Tibial nerve (tissue), 4 donors: ENCODE results near the gene LARP1. TPM values are rescaled to one million over a fixed set of nuclear protein-coding genes. Genes with fewer than 3 reads are reported as not detected.

Experiments
- DNase-seq, 2 donors: peaks; one replicate each; pipeline ENCODE4 v3.0.0-alpha.2; 2019; ENCODE audit warnings: low spot score in 2 of 2
- H3K27ac ChIP-seq, 4 donors: fragments of 200-600 bp; sonication (generic) in 3 of 4; one replicate each; pipeline ENCODE4 v1.5.1; 2017 to 2019; ENCODE audit warnings: mild to moderate bottlenecking in 1 of 4
- H3K27me3 ChIP-seq, 2 donors: fragments of 200-600 bp; sonication (generic) in 1 of 2; one replicate each; pipeline versions ENCODE4 v1.5.1 to v1.6.0; 2017 to 2019
- H3K36me3 ChIP-seq, 3 donors: fragments of 200-600 bp; sonication (generic); one replicate each; pipeline ENCODE4 v1.5.1; 2018 to 2019
- H3K4me1 ChIP-seq, 4 donors: fragments of 200-600 bp; sonication (generic) in 3 of 4; one replicate each; pipeline ENCODE4 v1.5.1; 2017 to 2019
- H3K4me3 ChIP-seq, 4 donors: fragments of 200-600 bp; sonication (generic) in 3 of 4; one replicate each; pipeline ENCODE4 v1.5.1; 2017 to 2019; ENCODE audit warnings: mild to moderate bottlenecking in 1 of 4, moderate library complexity in 1 of 4
- H3K9me3 ChIP-seq, 4 donors: fragments of 200-600 bp; sonication (generic) in 3 of 4; one replicate each; pipeline ENCODE4 v1.5.1; 2017 to 2019
- EP300 ChIP-seq, 2 donors: sonication (generic); formaldehyde crosslinking; IDR thresholded peaks; one replicate each; pipeline ENCODE4 v1.6.1; 2017; ENCODE audit warnings: antibody characterized with exemption in 2 of 2, mild to moderate bottlenecking in 1 of 2
- POLR2A ChIP-seq, 2 donors: fragments of 450-650 bp; IDR thresholded peaks; one replicate each; pipeline ENCODE4 v1.6.1; 2017; ENCODE audit warnings: antibody characterized with exemption in 2 of 2, mild to moderate bottlenecking in 2 of 2, moderate library complexity in 2 of 2
- WGBS, 2 donors: methylation state at CpG; one replicate each; pipeline ENCODE4 v1.1.5; 2018; 5-methylcytosine and 5-hydroxymethylcytosine counted together
- total RNA-seq, 4 donors: library from RNA; depleted of rRNA; stranded (reverse); fragments of >200 nt; gene quantifications; one replicate each; pipeline ENCODE4 v1.1.0, GENCODE V29; 2016
- TF ChIP-seq, protein P1 (sequence below), 5 experiments: fragments of 200-600 bp in 3 of 5; fragments of 450-650 bp in 2 of 5; sonication (generic) in 3 of 5; IDR thresholded peaks; one replicate each; pipeline ENCODE4 v1.5.1; 2016 to 2019; ENCODE audit warnings: antibody characterized with exemption in 5 of 5, mild to moderate bottlenecking in 3 of 5, moderate library complexity in 2 of 5

LARP1 gene
- total RNA-seq, 4 donors from 2014 or later, result 114 to 166 (median 144) TPM

DNA sequence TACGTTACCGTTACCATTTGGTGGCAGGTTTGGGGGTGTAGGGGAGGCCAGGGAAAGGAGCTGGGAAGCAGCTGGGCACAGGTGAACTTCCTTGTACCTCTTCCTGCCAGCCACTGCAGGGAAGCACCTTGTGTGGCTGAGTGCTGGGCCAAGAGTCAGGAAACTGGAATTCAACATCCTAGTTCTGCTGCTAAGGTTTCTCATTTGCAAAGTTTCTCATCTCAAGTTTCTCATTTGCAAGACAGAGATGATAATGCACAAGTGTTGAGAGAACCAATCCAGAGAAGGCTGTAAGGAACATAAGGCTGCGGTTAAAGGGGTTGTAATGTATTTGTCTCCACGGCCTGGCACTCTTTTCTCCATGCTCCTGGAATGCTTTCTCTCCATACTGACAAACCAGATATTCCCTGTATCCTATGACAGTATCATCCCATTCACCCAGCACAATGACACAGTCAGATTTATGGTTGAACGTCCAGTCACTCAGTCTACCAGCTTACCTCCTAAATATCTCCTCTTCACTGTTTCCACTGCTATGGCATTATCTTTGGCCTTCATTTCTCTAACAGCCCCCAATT is 33.6 kb upstream of the LARP1 start:
- Histone ChIP-seq H3K27ac (no peak overlapping the region), H3K36me3 (no peaks in the 10 kb centered on the region), H3K9me3 (no peaks in the 10 kb centered on the region), H3K27me3 (no peaks in the 10 kb centered on the region), H3K4me3 (no peak overlapping the region), H3K4me1 (no peaks in the 10 kb centered on the region)
- no peak for TF ChIP-seq POLR2A (IDR thresholded peaks at IDR 0.05)
- TF ChIP-seq, protein P1, sequence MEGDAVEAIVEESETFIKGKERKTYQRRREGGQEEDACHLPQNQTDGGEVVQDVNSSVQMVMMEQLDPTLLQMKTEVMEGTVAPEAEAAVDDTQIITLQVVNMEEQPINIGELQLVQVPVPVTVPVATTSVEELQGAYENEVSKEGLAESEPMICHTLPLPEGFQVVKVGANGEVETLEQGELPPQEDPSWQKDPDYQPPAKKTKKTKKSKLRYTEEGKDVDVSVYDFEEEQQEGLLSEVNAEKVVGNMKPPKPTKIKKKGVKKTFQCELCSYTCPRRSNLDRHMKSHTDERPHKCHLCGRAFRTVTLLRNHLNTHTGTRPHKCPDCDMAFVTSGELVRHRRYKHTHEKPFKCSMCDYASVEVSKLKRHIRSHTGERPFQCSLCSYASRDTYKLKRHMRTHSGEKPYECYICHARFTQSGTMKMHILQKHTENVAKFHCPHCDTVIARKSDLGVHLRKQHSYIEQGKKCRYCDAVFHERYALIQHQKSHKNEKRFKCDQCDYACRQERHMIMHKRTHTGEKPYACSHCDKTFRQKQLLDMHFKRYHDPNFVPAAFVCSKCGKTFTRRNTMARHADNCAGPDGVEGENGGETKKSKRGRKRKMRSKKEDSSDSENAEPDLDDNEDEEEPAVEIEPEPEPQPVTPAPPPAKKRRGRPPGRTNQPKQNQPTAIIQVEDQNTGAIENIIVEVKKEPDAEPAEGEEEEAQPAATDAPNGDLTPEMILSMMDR (IDR thresholded peaks at IDR 0.05), result no peak
- TF ChIP-seq EP300 (IDR thresholded peaks at IDR 0.05), result no peak
- no peak for DNase-seq
- WGBS, 2 donors, result 71 to 72% methylated on average over 5 of the region's 5 CpGs

DNA sequence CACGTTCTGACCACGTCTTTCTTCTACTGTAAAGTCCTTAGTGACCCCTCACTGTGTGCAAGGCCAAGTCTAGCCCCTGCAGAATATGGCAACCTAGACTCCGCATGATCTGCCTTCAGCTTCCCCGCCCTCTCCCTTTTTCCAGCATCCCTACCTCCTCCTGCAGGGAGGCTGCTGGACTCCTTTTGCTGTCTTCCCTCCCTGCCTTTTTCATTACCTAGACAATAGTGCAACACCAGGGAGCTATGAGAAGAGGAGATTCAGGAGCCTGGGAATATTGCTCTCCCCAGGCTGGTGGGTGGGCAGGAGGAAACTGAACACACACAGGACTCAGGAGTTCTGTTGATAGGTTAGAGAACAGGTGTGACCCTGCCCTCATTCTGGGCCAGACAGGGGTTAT is 33.1 kb upstream of the LARP1 start:
- TF ChIP-seq POLR2A (IDR thresholded peaks at IDR 0.05), result no peak
- TF ChIP-seq, protein P1 (IDR thresholded peaks at IDR 0.05), result no peak
- no peak for TF ChIP-seq EP300 (IDR thresholded peaks at IDR 0.05)
- Histone ChIP-seq H3K4me3 (no peak overlapping the region), H3K9me3 (no peaks in the 10 kb centered on the region), H3K4me1 (no peaks in the 10 kb centered on the region), H3K27ac (no peak overlapping the region), H3K27me3 (no peaks in the 10 kb centered on the region), H3K36me3 (no peaks in the 10 kb centered on the region)
- WGBS, 2 donors, result 81 to 87% methylated on average over 4 of the region's 4 CpGs
- no peak for DNase-seq

DNA sequence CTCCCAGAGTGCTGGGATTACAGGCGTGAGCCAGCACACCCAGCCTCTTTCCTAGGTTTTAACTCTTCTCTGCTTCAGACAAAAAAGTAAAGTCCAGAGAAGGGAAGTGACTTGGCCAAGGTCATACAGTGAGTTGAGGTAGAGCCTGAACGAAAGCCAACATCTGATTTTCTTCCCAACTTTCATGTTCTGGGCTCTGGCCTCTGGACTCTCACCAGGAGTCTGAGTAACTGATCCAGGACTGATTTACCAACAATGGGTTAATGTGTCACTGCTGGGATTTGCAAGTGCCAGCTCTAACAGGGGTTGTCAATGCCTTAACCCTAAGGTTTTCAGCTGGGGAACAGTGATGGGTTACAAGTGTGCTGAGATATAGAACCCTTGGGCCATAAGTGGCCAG is 32.2 kb upstream of the LARP1 start:
- H3K9me3 ChIP-seq, result no peaks in the 10 kb centered on the region
- no peak overlapping the region for H3K27ac ChIP-seq
- DNase-seq, result no peak
- H3K4me1 ChIP-seq, result no peaks in the 10 kb centered on the region
- TF ChIP-seq, protein P1 (IDR thresholded peaks at IDR 0.05), result no peak
- TF ChIP-seq POLR2A (IDR thresholded peaks at IDR 0.05) (no peak), EP300 (IDR thresholded peaks at IDR 0.05) (no peak)
- no peaks in the 10 kb centered on the region for H3K36me3 ChIP-seq
- WGBS, 2 donors, result 87 to 92% methylated on average over 2 of the region's 2 CpGs
- no peaks in the 10 kb centered on the region for H3K27me3 ChIP-seq
- H3K4me3 ChIP-seq, result no peak overlapping the region

DNA sequence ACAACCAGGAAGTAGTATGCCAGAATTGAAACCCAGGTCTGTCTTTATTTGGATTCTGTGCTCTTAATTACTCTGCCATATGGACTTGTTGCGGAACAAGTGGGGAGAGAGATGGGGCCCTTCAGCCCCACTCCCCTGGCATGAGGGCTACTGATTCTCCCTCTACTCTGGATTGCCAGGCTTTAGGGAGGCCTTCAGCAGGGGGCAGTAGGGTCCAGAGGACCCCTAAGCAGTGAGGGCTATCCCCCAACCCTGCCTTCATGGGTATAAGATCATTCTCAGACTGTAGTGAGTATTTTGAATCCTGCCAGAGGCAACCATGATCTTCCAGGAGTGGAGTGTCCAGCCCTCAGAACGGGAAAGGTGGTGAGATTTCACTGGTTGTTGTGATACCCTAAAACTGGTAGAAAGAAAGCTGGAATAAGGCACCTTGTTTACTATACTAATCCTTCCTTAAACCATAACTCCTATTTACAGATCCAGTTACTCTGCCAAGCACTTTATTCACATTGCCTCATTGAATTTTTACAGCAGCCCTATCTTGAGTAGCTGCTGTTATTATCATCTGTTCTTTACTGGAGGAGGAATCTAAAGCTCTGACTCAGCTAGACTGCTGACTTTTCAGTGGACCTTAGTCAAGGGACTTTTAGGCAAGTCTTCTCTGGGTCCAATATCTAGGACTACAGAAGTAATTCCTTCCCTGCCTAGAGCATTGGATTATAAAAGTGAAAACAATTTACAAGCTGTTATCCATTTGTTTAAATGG is 31.3 kb upstream of the LARP1 start:
- Histone ChIP-seq H3K27me3 (no peaks in the 10 kb centered on the region), H3K27ac (no peak overlapping the region), H3K4me3 (no peak overlapping the region), H3K4me1 (no peaks in the 10 kb centered on the region), H3K9me3 (no peaks in the 10 kb centered on the region), H3K36me3 (peaks cover 0 to 3% (median 0%) of the 10 kb centered on the region in 3 donors)
- WGBS, 2 donors, result 79 to 86% methylated on average over 2 of the region's 2 CpGs
- no peak for DNase-seq
- TF ChIP-seq, protein P1 (IDR thresholded peaks at IDR 0.05), result no peak
- no peak for TF ChIP-seq POLR2A (IDR thresholded peaks at IDR 0.05)
- no peak for TF ChIP-seq EP300 (IDR thresholded peaks at IDR 0.05)

DNA sequence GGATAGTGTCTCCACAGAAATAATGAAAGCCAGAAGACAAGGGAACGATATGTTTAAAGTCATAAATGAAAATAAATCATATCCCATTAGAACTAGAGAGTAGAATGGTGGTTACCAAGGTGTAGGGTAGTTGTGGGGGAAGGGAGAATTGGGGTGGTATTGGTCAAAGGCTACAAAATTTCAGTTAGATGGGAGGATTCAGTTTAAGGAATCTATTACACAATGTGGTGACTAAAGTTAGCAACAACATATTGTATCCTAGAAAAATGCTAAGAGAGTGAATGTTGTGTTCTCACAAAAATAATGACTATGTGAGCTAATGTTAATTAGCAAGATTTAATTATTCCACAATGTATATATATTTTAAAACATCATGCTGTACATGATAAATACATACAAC is 27.8 kb upstream of the LARP1 start:
- WGBS, 2 donors, result 76 to 89% methylated on average over 1 of the region's 1 CpG
- TF ChIP-seq, protein P1 (IDR thresholded peaks at IDR 0.05), result no peak
- TF ChIP-seq EP300 (IDR thresholded peaks at IDR 0.05), result no peak
- no peak for TF ChIP-seq POLR2A (IDR thresholded peaks at IDR 0.05)
- H3K27me3 ChIP-seq, result no peaks in the 10 kb centered on the region
- H3K27ac ChIP-seq, result no peak overlapping the region
- H3K9me3 ChIP-seq, result no peaks in the 10 kb centered on the region
- peaks cover 0 to 10% (median 0%) of the 10 kb centered on the region in 3 donors for H3K36me3 ChIP-seq
- H3K4me3 ChIP-seq, result no peak overlapping the region
- no peak for DNase-seq
- H3K4me1 ChIP-seq, result no peaks in the 10 kb centered on the region
